Caco-2 (cell line): ENCODE data around the gene TMEM208. TPM values are rescaled to one million over a fixed set of nuclear protein-coding genes. Genes with fewer than 3 reads are reported as not detected.

Source experiments
- BruUV-seq: library from RNA; stranded (reverse); fragments of 400-500 nt; replicated peaks from 2 replicates; lab custom pipeline; 2021; lab: Mats Ljungman, UMichigan
- CTCF ChIA-PET: fragments of 300-600 bp; sonication (Branson Sonifier 250); formaldehyde crosslinking; loops from one replicate; lab custom pipeline; 2022; ENCODE audit warnings: antibody characterized with exemption; lab: Charles Lee
- POLR2A ChIA-PET: fragments of 300-600 bp; sonication (Branson Sonifier 250); formaldehyde crosslinking; loops from one replicate; lab custom pipeline; 2022; ENCODE audit warnings: antibody characterized with exemption; lab: Charles Lee
- DNase-seq, 2 experiments: peaks; one replicate each; pipeline versions ENCODE4 v3.0.0 to v3.0.0-alpha.2; 2020 to 2022
- H3K27me3 ChIP-seq: replicated peaks from 2 replicates; pipeline ENCODE4 v1.6.0; 2011; ENCODE audit warnings: low read length; ENCODE audit not compliant: control insufficient read depth, insufficient read depth
- H3K36me3 ChIP-seq: 2 replicates; pipeline ENCODE4 v1.5.1; 2011; ENCODE audit warnings: low read length; ENCODE audit not compliant: control insufficient read depth, insufficient read depth
- H3K4me1 ChIP-seq: fragments of 250-450 bp; sonication (Bioruptor Pico); 2 replicates; pipeline ENCODE4 v1.5.1; 2020; ENCODE audit warnings: mild to moderate bottlenecking
- H3K4me3 ChIP-seq: 2 replicates; pipeline ENCODE4 v1.5.1; 2011; ENCODE audit warnings: low read depth, mild to moderate bottlenecking, control low read depth, low read length
- H3K9me3 ChIP-seq: fragments of 250-450 bp; sonication (Bioruptor Pico); 2 replicates; pipeline ENCODE4 v1.5.1; 2020; ENCODE audit warnings: mild to moderate bottlenecking, moderate library complexity
- H3K27ac Mint-ChIP-seq: one replicate; pipeline ENCODE4 v1.8.0; 2022; ENCODE audit warnings: mixed read lengths; ENCODE audit not compliant: unreplicated experiment
- H3K27me3 Mint-ChIP-seq: one replicate; pipeline ENCODE4 v1.8.0; 2022; ENCODE audit warnings: mixed read lengths; ENCODE audit not compliant: insufficient read depth, unreplicated experiment
- H3K36me3 Mint-ChIP-seq: one replicate; pipeline ENCODE4 v1.8.0; 2022; ENCODE audit warnings: mild to moderate bottlenecking, mixed read lengths; ENCODE audit not compliant: insufficient read depth, unreplicated experiment
- H3K4me1 Mint-ChIP-seq: one replicate; pipeline ENCODE4 v1.8.0; 2022; ENCODE audit warnings: low read depth, mixed read lengths; ENCODE audit not compliant: unreplicated experiment
- H3K4me3 Mint-ChIP-seq: one replicate; pipeline ENCODE4 v1.8.0; 2022; ENCODE audit warnings: mild to moderate bottlenecking, moderate library complexity, mixed read lengths; ENCODE audit not compliant: unreplicated experiment
- H3K9me3 Mint-ChIP-seq: one replicate; pipeline ENCODE4 v1.8.0; 2022; ENCODE audit warnings: mixed read lengths; ENCODE audit not compliant: unreplicated experiment
- CTCF ChIP-seq, 2 experiments: fragments of 200-600 bp in 1 of 2; IDR thresholded peaks; 1 replicate in 1 of 2; 2 replicates in 1 of 2; pipeline versions ENCODE4 v1.5.1 to v1.8.0; 2011 to 2022; ENCODE audit warnings: antibody characterized with exemption in 1 of 2, control low read depth in 1 of 2, inconsistent platforms in 1 of 2, low read depth in 1 of 2, low read length in 1 of 2, mild to moderate bottlenecking in 1 of 2, moderate library complexity in 1 of 2; ENCODE audit not compliant: insufficient read depth in 1 of 2, severe bottlenecking in 1 of 2, unreplicated experiment in 1 of 2
- intact Hi-C: fragments of 100-400 bp; cut with micrococcal nuclease; formaldehyde crosslinking; loops from one replicate; pipeline ENCODE4 v1.10.0; 2022; ENCODE audit not compliant: unreplicated experiment
- total RNA-seq: library from RNA; stranded (reverse); gene quantifications from 2 replicates; pipeline ENCODE4 v1.2.3, GENCODE V29; 2022

Gene TMEM208
- total RNA-seq, 1 experiment from 2014 or later = 69.7 TPM

- BruUV-seq = no TSS peak
- no peak overlapping the region for H3K27ac Mint-ChIP-seq
- no peaks in the 10 kb centered on the region for H3K36me3 Mint-ChIP-seq
- H3K4me3 Mint-ChIP-seq = no peak overlapping the region
- POLR2A ChIA-PET = no interaction called here
- H3K27me3 ChIP-seq = no peaks in the 10 kb centered on the region
- CTCF ChIA-PET = no interaction called here
- no peak overlapping the region for H3K4me3 ChIP-seq
- intact Hi-C loops = no loop called here
- H3K27me3 Mint-ChIP-seq = no peaks in the 10 kb centered on the region
- TF ChIP-seq CTCF (IDR thresholded peaks at IDR 0.05; ENCODE audit: insufficient read depth in 1 of 2, low read depth in 1 of 2, low read length in 1 of 2, severe bottlenecking in 1 of 2, unreplicated experiment in 1 of 2) = no peak
- peaks cover 7% of the 10 kb centered on the region for H3K4me1 Mint-ChIP-seq
- no peak for DNase-seq
- no peaks in the 10 kb centered on the region for H3K9me3 Mint-ChIP-seq
- H3K36me3 ChIP-seq = no peaks in the 10 kb centered on the region
- peaks cover 6% of the 10 kb centered on the region for H3K4me1 ChIP-seq
- no peaks in the 10 kb centered on the region for H3K9me3 ChIP-seq
These were observed 36.3 kb downstream of the TMEM208 start for GRCh38 chr16:67263201-67263600.

GRCh38 chr16:67264277-67264676 lies 37.3 kb downstream of the TMEM208 start:
- ChIA-PET CTCF (interaction anchor here (0.6 to 1.4 kb wide), 5 partner anchors 8 to 198 kb away, joined by 3 to 12 read pairs (median 4); partner anchors contain the start of genes FHOD1 and TMEM208), POLR2A (no interaction called here)
- peak in 1 of 2 experiments; percentile 27 for TF ChIP-seq CTCF (IDR thresholded peaks at IDR 0.05; ENCODE audit: insufficient read depth in 1 of 2, low read depth in 1 of 2, low read length in 1 of 2, severe bottlenecking in 1 of 2, unreplicated experiment in 1 of 2)
- no peak for DNase-seq
- Mint-ChIP-seq H3K9me3 (no peaks in the 10 kb centered on the region), H3K4me3 (no peak overlapping the region), H3K36me3 (no peaks in the 10 kb centered on the region), H3K4me1 (peaks cover 9% of the 10 kb centered on the region), H3K27me3 (no peaks in the 10 kb centered on the region), H3K27ac (no peak overlapping the region)
- BruUV-seq = no TSS peak
- H3K4me1 ChIP-seq = peaks cover 13% of the 10 kb centered on the region
- intact Hi-C loops = no loop called here
- no peaks in the 10 kb centered on the region for H3K27me3 ChIP-seq
- H3K4me3 ChIP-seq = no peak overlapping the region
- no peaks in the 10 kb centered on the region for H3K9me3 ChIP-seq
- H3K36me3 ChIP-seq = no peaks in the 10 kb centered on the region

GRCh38 chr16:67264866-67265265 lies 37.9 kb downstream of the TMEM208 start:
- Histone ChIP-seq H3K36me3 (no peaks in the 10 kb centered on the region), H3K27me3 (no peaks in the 10 kb centered on the region), H3K4me3 (no peak overlapping the region), H3K9me3 (no peaks in the 10 kb centered on the region), H3K4me1 (peaks cover 15% of the 10 kb centered on the region)
- DNase-seq = no peak
- Mint-ChIP-seq H3K27ac (no peak overlapping the region), H3K4me1 (peaks cover 9% of the 10 kb centered on the region), H3K9me3 (no peaks in the 10 kb centered on the region), H3K27me3 (no peaks in the 10 kb centered on the region), H3K36me3 (no peaks in the 10 kb centered on the region), H3K4me3 (no peak overlapping the region)
- ChIA-PET CTCF (interaction anchor here (0.6 to 1.4 kb wide), 4 partner anchors 8 to 38 kb away, joined by 3 to 12 read pairs (median 5); partner anchors contain the start of genes FHOD1 and TMEM208), POLR2A (no interaction called here)
- intact Hi-C loops = no loop called here
- TF ChIP-seq CTCF (IDR thresholded peaks at IDR 0.05; ENCODE audit: insufficient read depth in 1 of 2, low read depth in 1 of 2, low read length in 1 of 2, severe bottlenecking in 1 of 2, unreplicated experiment in 1 of 2) = no peak
- no TSS peak for BruUV-seq
